Ascending aorta (tissue), 2 donors: ENCODE results near the gene TTLL6. TPM values are rescaled to one million over a fixed set of nuclear protein-coding genes. Genes with fewer than 3 reads are reported as not detected.

ENCODE experiments used
- DNase-seq, 2 donors: peaks; one replicate each; pipeline ENCODE4 v3.0.0-alpha.2; 2019; ENCODE audit warnings: low spot score in 2 of 2
- H3K27ac ChIP-seq, 2 donors: fragments of 200-600 bp; sonication (generic); one replicate each; pipeline ENCODE4 v1.5.1; 2016 to 2017; ENCODE audit warnings: mild to moderate bottlenecking in 1 of 2
- H3K27me3 ChIP-seq: fragments of 200-600 bp; sonication (generic); one replicate; pipeline ENCODE4 v1.5.1; 2017
- H3K36me3 ChIP-seq, 2 donors: fragments of 200-600 bp; sonication (generic); one replicate each; pipeline ENCODE4 v1.5.1; 2016
- H3K4me1 ChIP-seq, 2 donors: fragments of 200-600 bp; sonication (generic); one replicate each; pipeline ENCODE4 v1.5.1; 2016 to 2017; ENCODE audit warnings: mild to moderate bottlenecking in 1 of 2
- H3K4me3 ChIP-seq, 2 donors: fragments of 200-600 bp; sonication (generic); one replicate each; pipeline ENCODE4 v1.5.1; 2016 to 2017; ENCODE audit warnings: mild to moderate bottlenecking in 1 of 2
- H3K9me3 ChIP-seq, 2 donors: fragments of 200-600 bp; sonication (generic); one replicate each; pipeline ENCODE4 v1.5.1; 2016
- CTCF ChIP-seq, 3 experiments: fragments of 200-600 bp in 2 of 3; fragments of 450-650 bp in 1 of 3; sonication (generic) in 2 of 3; IDR thresholded peaks; one replicate each; pipeline ENCODE4 v1.5.1; 2016 to 2019; ENCODE audit warnings: antibody characterized with exemption in 3 of 3, mild to moderate bottlenecking in 1 of 3, moderate library complexity in 1 of 3
- intact Hi-C: fragments of 100-400 bp; cut with DNase I; formaldehyde crosslinking; loops from one replicate; pipeline ENCODE4 v1.15.1; 2023
- total RNA-seq: library from RNA; depleted of rRNA; stranded (reverse); fragments of >200 nt; gene quantifications from one replicate; pipeline ENCODE4 v1.1.0, GENCODE V29; 2016

The TTLL6 gene
- total RNA-seq, 1 donor from 2014 or later, result not detected

GRCh38 chr17:48749621-48750553 lies 67.1 kb downstream of the TTLL6 start:
- Histone ChIP-seq H3K4me1 (peaks cover 0 to 3% of the 10 kb centered on the region in 2 donors), H3K27me3 (peaks cover 72% of the 10 kb centered on the region)

GRCh38 chr17:48748718-48749566 lies 68.1 kb downstream of the TTLL6 start:
- Histone ChIP-seq H3K27ac (no peak overlapping the region), H3K27me3 (peaks cover 66% of the 10 kb centered on the region), H3K9me3 (no peaks in the 10 kb centered on the region), H3K4me3 (no peak overlapping the region), H3K4me1 (no peaks in the 10 kb centered on the region), H3K36me3 (no peaks in the 10 kb centered on the region)
- intact Hi-C loops, result no loop called here
- TF ChIP-seq CTCF (IDR thresholded peaks at IDR 0.05), result no peak
- DNase-seq, result no peak

More at GRCh38 chr17:48749621-48750553, 67.1 kb downstream of the TTLL6 start:
- Histone ChIP-seq H3K4me3 (no peak overlapping the region), H3K9me3 (no peaks in the 10 kb centered on the region), H3K27ac (no peak overlapping the region), H3K36me3 (no peaks in the 10 kb centered on the region)
- TF ChIP-seq CTCF (IDR thresholded peaks at IDR 0.05), result no peak
- intact Hi-C loops, result no loop called here
- no peak for DNase-seq

DNA sequence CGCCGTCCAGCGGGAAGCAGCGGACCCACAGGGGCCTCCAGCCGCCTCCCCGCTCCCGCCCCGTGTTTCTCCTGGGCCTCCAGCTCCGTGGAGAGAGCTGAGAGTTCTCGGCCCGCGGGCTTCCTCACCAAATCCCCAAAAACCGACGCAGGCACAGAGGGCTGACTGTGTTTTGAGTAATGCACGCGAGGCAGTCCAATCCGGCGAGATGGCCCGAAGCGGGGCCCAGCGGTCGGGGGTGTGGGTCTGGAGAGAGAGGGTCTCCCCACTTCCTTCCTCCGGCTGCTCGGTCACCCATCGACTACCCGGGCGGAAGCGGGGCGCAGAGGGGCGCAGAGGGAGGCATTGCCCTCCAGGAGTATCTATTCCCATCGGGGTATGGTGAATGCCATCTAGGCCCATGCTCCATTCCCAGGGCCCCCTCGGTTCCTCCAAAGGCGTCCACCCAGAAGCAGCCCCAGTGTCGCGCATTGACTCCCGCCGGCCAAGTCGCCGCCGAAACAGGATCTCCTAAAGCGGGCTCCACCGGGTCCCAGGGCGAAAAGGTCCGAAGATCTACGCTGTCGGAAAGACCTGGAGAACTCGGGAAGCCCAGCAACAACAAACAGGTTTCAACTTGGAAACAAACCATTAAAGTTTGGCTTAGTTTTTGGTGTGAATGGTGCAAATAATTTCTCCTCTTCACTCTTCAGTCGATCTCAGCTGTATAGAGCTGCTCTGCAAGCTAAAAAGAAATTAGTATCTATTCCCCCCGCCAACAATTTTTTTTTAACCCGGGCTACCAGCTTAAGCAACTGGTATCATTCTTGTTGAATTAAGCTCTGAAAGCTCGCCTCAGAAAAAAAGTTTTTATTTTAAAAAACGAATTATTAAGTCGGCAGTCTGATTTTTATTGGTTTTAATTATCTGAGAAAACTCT lies 69.3 kb downstream of the TTLL6 start:
- no peak overlapping the region for H3K27ac ChIP-seq
- no peak for TF ChIP-seq CTCF (IDR thresholded peaks at IDR 0.05)
- intact Hi-C loops, result no loop called here

GRCh38 chr17:48746916-48747444 lies 70.0 kb downstream of the TTLL6 start:
- H3K9me3 ChIP-seq, result no peaks in the 10 kb centered on the region
- no peak overlapping the region for H3K4me3 ChIP-seq
- H3K27ac ChIP-seq, result no peak overlapping the region
- no peaks in the 10 kb centered on the region for H3K4me1 ChIP-seq
- intact Hi-C loops, result no loop called here
- no peak for TF ChIP-seq CTCF (IDR thresholded peaks at IDR 0.05)
- H3K36me3 ChIP-seq, result no peaks in the 10 kb centered on the region
- H3K27me3 ChIP-seq, result peaks cover 49% of the 10 kb centered on the region
- DNase-seq, result no peak

More for the DNA sequence above, 69.3 kb downstream of the TTLL6 start:
- Histone ChIP-seq H3K4me1 (no peaks in the 10 kb centered on the region), H3K9me3 (no peaks in the 10 kb centered on the region), H3K4me3 (no peak overlapping the region), H3K36me3 (no peaks in the 10 kb centered on the region), H3K27me3 (peaks cover 54% of the 10 kb centered on the region)
- DNase-seq, result no peak
